ENCODE data around the gene LCP2. TPM values are rescaled to one million over a fixed set of nuclear protein-coding genes. Genes with fewer than 3 reads are reported as not detected.

LCP2 gene
- total and polyA plus RNA-seq, 2 experiments from 2014 or later = not detected

- DNase-seq (ENCODE audit: low read depth in 1 of 2, low spot score in 1 of 2) = peak in 1 of 2 donors; percentile 56
- no peaks in the 10 kb centered on the region for H3K36me3 ChIP-seq
- H3K27ac ChIP-seq = no peak overlapping the region
- peaks cover 11% of the 10 kb centered on the region for H3K27me3 ChIP-seq
- no peak overlapping the region for H3K4me3 ChIP-seq
- no peaks in the 10 kb centered on the region for H3K9me3 ChIP-seq (ENCODE audit: low read depth)
- no peak for TF ChIP-seq CTCF (IDR thresholded peaks at IDR 0.05; ENCODE audit: low read depth, low read length)
- H3K4me1 ChIP-seq (ENCODE audit: low read depth) = peaks cover 3% of the 10 kb centered on the region
Measured at GRCh38 chr5:170265522-170265921, 32.1 kb downstream of the LCP2 start.

- DNase-seq (ENCODE audit: low read depth in 1 of 2, low spot score in 1 of 2) = no peak
- Histone ChIP-seq H3K27me3 (peaks cover 11% of the 10 kb centered on the region), H3K36me3 (no peaks in the 10 kb centered on the region), H3K4me3 (no peak overlapping the region), H3K27ac (no peak overlapping the region), H3K9me3 (ENCODE audit: low read depth) (no peaks in the 10 kb centered on the region), H3K4me1 (ENCODE audit: low read depth) (peaks cover 3% of the 10 kb centered on the region)
- no peak for TF ChIP-seq CTCF (IDR thresholded peaks at IDR 0.05; ENCODE audit: low read depth, low read length)
Measured at GRCh38 chr5:170263906-170264305, 33.7 kb downstream of the LCP2 start.

GRCh38 chr5:170262061-170263045, 35.2 kb downstream of the LCP2 start:
- Histone ChIP-seq H3K27ac (no peak overlapping the region), H3K4me1 (ENCODE audit: low read depth) (no peaks in the 10 kb centered on the region), H3K27me3 (peaks cover 6% of the 10 kb centered on the region), H3K4me3 (no peak overlapping the region), H3K36me3 (no peaks in the 10 kb centered on the region), H3K9me3 (ENCODE audit: low read depth) (no peaks in the 10 kb centered on the region)
- TF ChIP-seq CTCF (IDR thresholded peaks at IDR 0.05; ENCODE audit: low read depth, low read length) = no peak
- no peak for DNase-seq (ENCODE audit: low read depth in 1 of 2, low spot score in 1 of 2)

- DNase-seq (ENCODE audit: low read depth in 1 of 2, low spot score in 1 of 2) = no peak
- Histone ChIP-seq H3K9me3 (ENCODE audit: low read depth) (no peaks in the 10 kb centered on the region), H3K27me3 (no peaks in the 10 kb centered on the region), H3K4me1 (ENCODE audit: low read depth) (no peaks in the 10 kb centered on the region), H3K27ac (no peak overlapping the region), H3K36me3 (no peaks in the 10 kb centered on the region), H3K4me3 (no peak overlapping the region)
- TF ChIP-seq CTCF (IDR thresholded peaks at IDR 0.05; ENCODE audit: low read depth, low read length) = no peak
Measured at GRCh38 chr5:170261528-170262043, 36.0 kb downstream of the LCP2 start.

- Histone ChIP-seq H3K27me3 (peaks cover 24% of the 10 kb centered on the region), H3K4me1 (ENCODE audit: low read depth) (no peaks in the 10 kb centered on the region), H3K27ac (no peak overlapping the region), H3K9me3 (ENCODE audit: low read depth) (no peaks in the 10 kb centered on the region), H3K36me3 (no peaks in the 10 kb centered on the region), H3K4me3 (no peak overlapping the region)
- DNase-seq (ENCODE audit: low read depth in 1 of 2, low spot score in 1 of 2) = no peak
- TF ChIP-seq CTCF (IDR thresholded peaks at IDR 0.05; ENCODE audit: low read depth, low read length) = no peak
Measured at GRCh38 chr5:170257370-170257769, 40.2 kb downstream of the LCP2 start.

All from cardiac muscle cell (in vitro differentiated cells and primary cell).